DND-41 (cell line): ENCODE data around the gene METTL6.

Source experiments
- EZH2 ChIP-seq: IDR thresholded peaks from 3 replicates; pipeline ENCODE4 v1.6.1; 2012; ENCODE audit warnings: borderline replicate concordance, low read depth, mild to moderate bottlenecking, moderate library complexity, low read length, inconsistent platforms; ENCODE audit not compliant: severe bottlenecking
- TF ChIP-seq, protein P1 (sequence below): IDR thresholded peaks from 2 replicates; pipeline ENCODE4 v1.5.1; 2012; ENCODE audit warnings: borderline replicate concordance, low read length, moderate library complexity, mild to moderate bottlenecking; ENCODE audit not compliant: poor library complexity, severe bottlenecking; ENCODE audit errors: extremely low read depth

DNA sequence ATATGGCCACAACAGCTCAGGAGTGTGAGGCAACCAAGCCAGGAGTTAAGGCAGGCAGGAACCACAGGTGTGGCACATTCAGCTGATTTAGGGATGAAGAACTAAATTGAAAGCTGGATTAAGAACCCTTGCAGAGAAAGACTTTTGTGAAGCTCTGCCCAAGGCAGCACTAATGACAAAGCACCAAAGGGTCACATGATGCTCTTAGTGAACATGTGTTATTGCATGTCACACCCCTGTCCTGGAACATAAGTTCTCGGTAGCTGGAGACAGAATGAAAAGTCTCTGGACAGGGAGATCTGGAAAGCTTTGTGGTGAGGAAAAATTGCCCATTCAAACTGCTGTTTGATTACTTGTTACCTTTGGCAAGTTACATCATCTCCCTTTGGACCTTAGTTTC is 3.3 kb upstream of the METTL6 start:
- TF ChIP-seq, protein P1, sequence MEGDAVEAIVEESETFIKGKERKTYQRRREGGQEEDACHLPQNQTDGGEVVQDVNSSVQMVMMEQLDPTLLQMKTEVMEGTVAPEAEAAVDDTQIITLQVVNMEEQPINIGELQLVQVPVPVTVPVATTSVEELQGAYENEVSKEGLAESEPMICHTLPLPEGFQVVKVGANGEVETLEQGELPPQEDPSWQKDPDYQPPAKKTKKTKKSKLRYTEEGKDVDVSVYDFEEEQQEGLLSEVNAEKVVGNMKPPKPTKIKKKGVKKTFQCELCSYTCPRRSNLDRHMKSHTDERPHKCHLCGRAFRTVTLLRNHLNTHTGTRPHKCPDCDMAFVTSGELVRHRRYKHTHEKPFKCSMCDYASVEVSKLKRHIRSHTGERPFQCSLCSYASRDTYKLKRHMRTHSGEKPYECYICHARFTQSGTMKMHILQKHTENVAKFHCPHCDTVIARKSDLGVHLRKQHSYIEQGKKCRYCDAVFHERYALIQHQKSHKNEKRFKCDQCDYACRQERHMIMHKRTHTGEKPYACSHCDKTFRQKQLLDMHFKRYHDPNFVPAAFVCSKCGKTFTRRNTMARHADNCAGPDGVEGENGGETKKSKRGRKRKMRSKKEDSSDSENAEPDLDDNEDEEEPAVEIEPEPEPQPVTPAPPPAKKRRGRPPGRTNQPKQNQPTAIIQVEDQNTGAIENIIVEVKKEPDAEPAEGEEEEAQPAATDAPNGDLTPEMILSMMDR = no peak
- TF ChIP-seq EZH2 = no peak
